GM12878 (cell line): ENCODE results near the gene TNKS1BP1. TPM values are rescaled to one million over a fixed set of nuclear protein-coding genes. Genes with fewer than 3 reads are reported as not detected.

Experiments used
- CEBPB ChIP-seq, 2 experiments: fragments of 150-350 bp in 1 of 2; IDR thresholded peaks; 2 replicates each; pipeline ENCODE4 v1.6.1; 2012 to 2014; ENCODE audit warnings: low read depth in 2 of 2, low read length in 2 of 2, borderline replicate concordance in 1 of 2, inconsistent platforms in 1 of 2
- RELA ChIP-seq: fragments of 450-650 bp; IDR thresholded peaks from 2 replicates; pipeline ENCODE4 v1.8.0; 2014; ENCODE audit warnings: borderline replicate concordance; ENCODE audit not compliant: partially characterized antibody
- polyA plus RNA-seq, 11 experiments: library from polyadenylated mRNA; depleted of rRNA in 4 of 11; unstranded in 6 of 11; stranded (reverse) in 5 of 11; fragments of >200 nt; fragmentation: Nextera tagmentation in 4 of 11; fragmentation: Illumina TruSeq in 1 of 11; extraction: Ambion mirVana in 4 of 11; extraction: Trizol in 1 of 11; gene quantifications; 1 replicate in 1 of 11; 2 replicates in 10 of 11; pipeline versions ENCODE4 v1.2.1 to v1.2.3, GENCODE V29; 2011 to 2016; ENCODE audit warnings: inconsistent platforms in 2 of 11, missing spikeins in 2 of 11, low read depth in 1 of 11
- total RNA-seq, 4 experiments: library from RNA; depleted of rRNA in 3 of 4; stranded (reverse); fragments of >200 nt in 3 of 4; fragmentation: Illumina TruSeq in 1 of 4; extraction: Trizol in 1 of 4; gene quantifications; 2 replicates each; pipeline versions ENCODE4 v1.2.1 to v1.2.3, GENCODE V29; 2013 to 2021
- TF ChIP-seq, protein P1 (sequence below): IDR thresholded peaks from 2 replicates; pipeline ENCODE4 v1.6.1; 2012; ENCODE audit warnings: improper control_type of control experiment, low read depth, low read length; ENCODE audit not compliant: insufficient replicate concordance
- TF ChIP-seq, protein P2 (sequence below): fragments of 450-650 bp; IDR thresholded peaks from 2 replicates; pipeline ENCODE4 v1.6.1; 2017; ENCODE audit warnings: mild to moderate bottlenecking
- TF ChIP-seq, protein P3 (sequence below): fragments of 450-650 bp; IDR thresholded peaks from 2 replicates; pipeline ENCODE4 v1.6.1; 2017; ENCODE audit warnings: mild to moderate bottlenecking, low read depth, inconsistent platforms; ENCODE audit not compliant: poor library complexity, severe bottlenecking

TNKS1BP1 gene
- total and polyA plus RNA-seq, 10 of the 15 experiments (the other 5 are each of a cell fraction or from before 2014, with no cell fraction given): 0.26 to 15.8 (median 4.3) TPM

DNA sequence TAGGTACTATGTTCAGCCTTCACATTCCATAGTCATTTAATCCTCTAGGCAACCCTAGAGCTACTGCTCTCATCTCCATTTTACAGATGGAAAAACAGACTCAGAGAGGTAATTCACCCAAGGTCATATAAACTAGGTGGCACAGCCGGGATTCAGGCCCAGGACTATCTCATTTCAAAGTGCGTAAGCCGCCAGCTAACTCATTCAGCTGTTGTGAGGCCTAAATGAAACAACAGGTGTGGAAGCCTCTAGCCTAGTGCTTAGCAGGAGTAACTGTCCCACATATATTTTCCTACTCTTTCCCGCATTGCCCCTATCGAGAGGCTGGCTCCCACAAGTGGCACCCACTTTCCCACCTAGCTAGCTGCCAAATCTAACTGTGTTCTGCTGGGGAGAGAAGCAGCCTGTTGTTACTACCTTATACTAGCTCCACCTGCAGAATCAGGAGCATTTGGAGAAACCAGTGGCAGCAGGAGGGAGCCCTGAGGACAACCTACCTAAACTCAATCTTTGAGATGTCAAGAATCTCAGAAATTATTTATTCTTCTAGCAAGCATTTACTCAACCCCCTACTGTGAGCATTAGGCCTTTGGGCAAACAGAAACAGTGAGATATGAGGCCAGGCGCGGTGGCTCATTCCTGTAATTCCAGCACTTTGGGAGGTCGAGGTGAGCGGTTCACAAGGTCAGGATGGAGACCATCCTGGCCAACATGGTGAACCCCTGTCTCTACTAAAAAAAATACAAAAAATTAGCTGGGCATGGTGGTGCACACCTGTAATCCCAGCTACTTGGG is 35.3 kb upstream of the TNKS1BP1 start (continued):
- TF ChIP-seq, protein P1, sequence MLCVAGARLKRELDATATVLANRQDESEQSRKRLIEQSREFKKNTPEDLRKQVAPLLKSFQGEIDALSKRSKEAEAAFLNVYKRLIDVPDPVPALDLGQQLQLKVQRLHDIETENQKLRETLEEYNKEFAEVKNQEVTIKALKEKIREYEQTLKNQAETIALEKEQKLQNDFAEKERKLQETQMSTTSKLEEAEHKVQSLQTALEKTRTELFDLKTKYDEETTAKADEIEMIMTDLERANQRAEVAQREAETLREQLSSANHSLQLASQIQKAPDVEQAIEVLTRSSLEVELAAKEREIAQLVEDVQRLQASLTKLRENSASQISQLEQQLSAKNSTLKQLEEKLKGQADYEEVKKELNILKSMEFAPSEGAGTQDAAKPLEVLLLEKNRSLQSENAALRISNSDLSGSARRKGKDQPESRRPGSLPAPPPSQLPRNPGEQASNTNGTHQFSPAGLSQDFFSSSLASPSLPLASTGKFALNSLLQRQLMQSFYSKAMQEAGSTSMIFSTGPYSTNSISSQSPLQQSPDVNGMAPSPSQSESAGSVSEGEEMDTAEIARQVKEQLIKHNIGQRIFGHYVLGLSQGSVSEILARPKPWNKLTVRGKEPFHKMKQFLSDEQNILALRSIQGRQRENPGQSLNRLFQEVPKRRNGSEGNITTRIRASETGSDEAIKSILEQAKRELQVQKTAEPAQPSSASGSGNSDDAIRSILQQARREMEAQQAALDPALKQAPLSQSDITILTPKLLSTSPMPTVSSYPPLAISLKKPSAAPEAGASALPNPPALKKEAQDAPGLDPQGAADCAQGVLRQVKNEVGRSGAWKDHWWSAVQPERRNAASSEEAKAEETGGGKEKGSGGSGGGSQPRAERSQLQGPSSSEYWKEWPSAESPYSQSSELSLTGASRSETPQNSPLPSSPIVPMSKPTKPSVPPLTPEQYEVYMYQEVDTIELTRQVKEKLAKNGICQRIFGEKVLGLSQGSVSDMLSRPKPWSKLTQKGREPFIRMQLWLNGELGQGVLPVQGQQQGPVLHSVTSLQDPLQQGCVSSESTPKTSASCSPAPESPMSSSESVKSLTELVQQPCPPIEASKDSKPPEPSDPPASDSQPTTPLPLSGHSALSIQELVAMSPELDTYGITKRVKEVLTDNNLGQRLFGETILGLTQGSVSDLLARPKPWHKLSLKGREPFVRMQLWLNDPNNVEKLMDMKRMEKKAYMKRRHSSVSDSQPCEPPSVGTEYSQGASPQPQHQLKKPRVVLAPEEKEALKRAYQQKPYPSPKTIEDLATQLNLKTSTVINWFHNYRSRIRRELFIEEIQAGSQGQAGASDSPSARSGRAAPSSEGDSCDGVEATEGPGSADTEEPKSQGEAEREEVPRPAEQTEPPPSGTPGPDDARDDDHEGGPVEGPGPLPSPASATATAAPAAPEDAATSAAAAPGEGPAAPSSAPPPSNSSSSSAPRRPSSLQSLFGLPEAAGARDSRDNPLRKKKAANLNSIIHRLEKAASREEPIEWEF: no peak
- TF ChIP-seq RELA (no peak), CEBPB (IDR thresholded peaks at IDR 0.05; ENCODE audit: borderline replicate concordance in 1 of 2, low read depth in 2 of 2, low read length in 2 of 2) (no peak)
- TF ChIP-seq, protein P2, sequence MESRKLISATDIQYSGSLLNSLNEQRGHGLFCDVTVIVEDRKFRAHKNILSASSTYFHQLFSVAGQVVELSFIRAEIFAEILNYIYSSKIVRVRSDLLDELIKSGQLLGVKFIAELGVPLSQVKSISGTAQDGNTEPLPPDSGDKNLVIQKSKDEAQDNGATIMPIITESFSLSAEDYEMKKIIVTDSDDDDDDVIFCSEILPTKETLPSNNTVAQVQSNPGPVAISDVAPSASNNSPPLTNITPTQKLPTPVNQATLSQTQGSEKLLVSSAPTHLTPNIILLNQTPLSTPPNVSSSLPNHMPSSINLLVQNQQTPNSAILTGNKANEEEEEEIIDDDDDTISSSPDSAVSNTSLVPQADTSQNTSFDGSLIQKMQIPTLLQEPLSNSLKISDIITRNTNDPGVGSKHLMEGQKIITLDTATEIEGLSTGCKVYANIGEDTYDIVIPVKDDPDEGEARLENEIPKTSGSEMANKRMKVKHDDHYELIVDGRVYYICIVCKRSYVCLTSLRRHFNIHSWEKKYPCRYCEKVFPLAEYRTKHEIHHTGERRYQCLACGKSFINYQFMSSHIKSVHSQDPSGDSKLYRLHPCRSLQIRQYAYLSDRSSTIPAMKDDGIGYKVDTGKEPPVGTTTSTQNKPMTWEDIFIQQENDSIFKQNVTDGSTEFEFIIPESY: no peak
- TF ChIP-seq, protein P3, sequence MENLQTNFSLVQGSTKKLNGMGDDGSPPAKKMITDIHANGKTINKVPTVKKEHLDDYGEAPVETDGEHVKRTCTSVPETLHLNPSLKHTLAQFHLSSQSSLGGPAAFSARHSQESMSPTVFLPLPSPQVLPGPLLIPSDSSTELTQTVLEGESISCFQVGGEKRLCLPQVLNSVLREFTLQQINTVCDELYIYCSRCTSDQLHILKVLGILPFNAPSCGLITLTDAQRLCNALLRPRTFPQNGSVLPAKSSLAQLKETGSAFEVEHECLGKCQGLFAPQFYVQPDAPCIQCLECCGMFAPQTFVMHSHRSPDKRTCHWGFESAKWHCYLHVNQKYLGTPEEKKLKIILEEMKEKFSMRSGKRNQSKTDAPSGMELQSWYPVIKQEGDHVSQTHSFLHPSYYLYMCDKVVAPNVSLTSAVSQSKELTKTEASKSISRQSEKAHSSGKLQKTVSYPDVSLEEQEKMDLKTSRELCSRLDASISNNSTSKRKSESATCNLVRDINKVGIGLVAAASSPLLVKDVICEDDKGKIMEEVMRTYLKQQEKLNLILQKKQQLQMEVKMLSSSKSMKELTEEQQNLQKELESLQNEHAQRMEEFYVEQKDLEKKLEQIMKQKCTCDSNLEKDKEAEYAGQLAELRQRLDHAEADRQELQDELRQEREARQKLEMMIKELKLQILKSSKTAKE: no peak
- TF ChIP-seq, all 136 proteins: peak for 0
